ENCODE data around the gene MGAT4A. TPM values are rescaled to one million over a fixed set of nuclear protein-coding genes. Genes with fewer than 3 reads are reported as not detected.

MGAT4A gene
- total and polyA plus RNA-seq, 2 of the 13 experiments (the other 11 are each of a cell fraction or from before 2014, with no cell fraction given) = 47.2 to 90.9 TPM

GRCh38 chr2:98703738-98704137 is 27.2 kb downstream of the MGAT4A start (continued):
- TF ChIP-seq FOXA1 (IDR thresholded peaks at IDR 0.05) (no peak), FOXA1 (CRISPR knock-in tag; IDR thresholded peaks at IDR 0.05) (0 out of 2 replicates have a peak, but pooled peaks have one; percentile 23), SCMH1 (CRISPR knock-in tag; IDR thresholded peaks at IDR 0.05; ENCODE audit: borderline replicate concordance) (no peak), ZFP90 (CRISPR knock-in tag; IDR thresholded peaks at IDR 0.05; ENCODE audit: borderline replicate concordance) (no peak), SP140L (CRISPR knock-in tag; IDR thresholded peaks at IDR 0.05; ENCODE audit: borderline replicate concordance) (no peak), FOXP1 (IDR thresholded peaks at IDR 0.05) (no peak), FOXP1 (CRISPR knock-in tag; IDR thresholded peaks at IDR 0.05) (0 out of 2 replicates have a peak, but pooled peaks have one; percentile 8), ZNF607 (CRISPR knock-in tag; IDR thresholded peaks at IDR 0.05; ENCODE audit: borderline replicate concordance) (no peak), HOXA7 (CRISPR knock-in tag; IDR thresholded peaks at IDR 0.05) (no peak), ZNF3 (CRISPR knock-in tag; IDR thresholded peaks at IDR 0.05) (0 out of 2 replicates have a peak, but pooled peaks have one; percentile 42), HMGXB3 (CRISPR knock-in tag; IDR thresholded peaks at IDR 0.05; ENCODE audit: borderline replicate concordance) (0 out of 2 replicates have a peak, but pooled peaks have one; percentile 15), CHD4 (IDR thresholded peaks at IDR 0.05; ENCODE audit: borderline replicate concordance, low read length) (no peak), RNF219 (CRISPR knock-in tag; IDR thresholded peaks at IDR 0.05) (no peak)
- TF ChIP-seq, protein P1, sequence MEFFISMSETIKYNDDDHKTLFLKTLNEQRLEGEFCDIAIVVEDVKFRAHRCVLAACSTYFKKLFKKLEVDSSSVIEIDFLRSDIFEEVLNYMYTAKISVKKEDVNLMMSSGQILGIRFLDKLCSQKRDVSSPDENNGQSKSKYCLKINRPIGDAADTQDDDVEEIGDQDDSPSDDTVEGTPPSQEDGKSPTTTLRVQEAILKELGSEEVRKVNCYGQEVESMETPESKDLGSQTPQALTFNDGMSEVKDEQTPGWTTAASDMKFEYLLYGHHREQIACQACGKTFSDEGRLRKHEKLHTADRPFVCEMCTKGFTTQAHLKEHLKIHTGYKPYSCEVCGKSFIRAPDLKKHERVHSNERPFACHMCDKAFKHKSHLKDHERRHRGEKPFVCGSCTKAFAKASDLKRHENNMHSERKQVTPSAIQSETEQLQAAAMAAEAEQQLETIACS (CRISPR knock-in tag; IDR thresholded peaks at IDR 0.05) = no peak
- TF ChIP-seq, protein P2, sequence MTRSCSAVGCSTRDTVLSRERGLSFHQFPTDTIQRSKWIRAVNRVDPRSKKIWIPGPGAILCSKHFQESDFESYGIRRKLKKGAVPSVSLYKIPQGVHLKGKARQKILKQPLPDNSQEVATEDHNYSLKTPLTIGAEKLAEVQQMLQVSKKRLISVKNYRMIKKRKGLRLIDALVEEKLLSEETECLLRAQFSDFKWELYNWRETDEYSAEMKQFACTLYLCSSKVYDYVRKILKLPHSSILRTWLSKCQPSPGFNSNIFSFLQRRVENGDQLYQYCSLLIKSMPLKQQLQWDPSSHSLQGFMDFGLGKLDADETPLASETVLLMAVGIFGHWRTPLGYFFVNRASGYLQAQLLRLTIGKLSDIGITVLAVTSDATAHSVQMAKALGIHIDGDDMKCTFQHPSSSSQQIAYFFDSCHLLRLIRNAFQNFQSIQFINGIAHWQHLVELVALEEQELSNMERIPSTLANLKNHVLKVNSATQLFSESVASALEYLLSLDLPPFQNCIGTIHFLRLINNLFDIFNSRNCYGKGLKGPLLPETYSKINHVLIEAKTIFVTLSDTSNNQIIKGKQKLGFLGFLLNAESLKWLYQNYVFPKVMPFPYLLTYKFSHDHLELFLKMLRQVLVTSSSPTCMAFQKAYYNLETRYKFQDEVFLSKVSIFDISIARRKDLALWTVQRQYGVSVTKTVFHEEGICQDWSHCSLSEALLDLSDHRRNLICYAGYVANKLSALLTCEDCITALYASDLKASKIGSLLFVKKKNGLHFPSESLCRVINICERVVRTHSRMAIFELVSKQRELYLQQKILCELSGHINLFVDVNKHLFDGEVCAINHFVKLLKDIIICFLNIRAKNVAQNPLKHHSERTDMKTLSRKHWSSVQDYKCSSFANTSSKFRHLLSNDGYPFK (CRISPR knock-in tag; IDR thresholded peaks at IDR 0.05; ENCODE audit: borderline replicate concordance) = no peak
- TF ChIP-seq, protein P3, sequence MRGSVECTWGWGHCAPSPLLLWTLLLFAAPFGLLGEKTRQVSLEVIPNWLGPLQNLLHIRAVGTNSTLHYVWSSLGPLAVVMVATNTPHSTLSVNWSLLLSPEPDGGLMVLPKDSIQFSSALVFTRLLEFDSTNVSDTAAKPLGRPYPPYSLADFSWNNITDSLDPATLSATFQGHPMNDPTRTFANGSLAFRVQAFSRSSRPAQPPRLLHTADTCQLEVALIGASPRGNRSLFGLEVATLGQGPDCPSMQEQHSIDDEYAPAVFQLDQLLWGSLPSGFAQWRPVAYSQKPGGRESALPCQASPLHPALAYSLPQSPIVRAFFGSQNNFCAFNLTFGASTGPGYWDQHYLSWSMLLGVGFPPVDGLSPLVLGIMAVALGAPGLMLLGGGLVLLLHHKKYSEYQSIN (CRISPR knock-in tag; IDR thresholded peaks at IDR 0.05; ENCODE audit: borderline replicate concordance) = no peak
